Measurements from ENCODE around the gene RAB18. TPM values are rescaled to one million over a fixed set of nuclear protein-coding genes. Genes with fewer than 3 reads are reported as not detected.

The RAB18 gene
- total RNA-seq, 1 experiment from 2014 or later, result 154 TPM

- ChIA-PET CTCF (no interaction called here), POLR2A (no interaction called here)
- no peaks in the 10 kb centered on the region for H3K9me3 ChIP-seq
- intact Hi-C loops (cut with micrococcal nuclease; ENCODE audit: unreplicated experiment), result no loop called here
- no peak overlapping the region for H3K4me3 Mint-ChIP-seq (ENCODE audit: unreplicated experiment)
- H3K27me3 Mint-ChIP-seq (ENCODE audit: insufficient read depth, unreplicated experiment), result no peaks in the 10 kb centered on the region
- TF ChIP-seq CTCF (IDR thresholded peaks at IDR 0.05; ENCODE audit: insufficient read depth in 1 of 2, low read depth in 1 of 2, low read length in 1 of 2, severe bottlenecking in 1 of 2, unreplicated experiment in 1 of 2), result no peak
- H3K27me3 ChIP-seq (replicated peaks; ENCODE audit: control insufficient read depth, insufficient read depth, low read length), result no peaks in the 10 kb centered on the region
- H3K4me1 Mint-ChIP-seq (ENCODE audit: low read depth, unreplicated experiment), result peaks cover 19% of the 10 kb centered on the region
- DNase-seq, result no peak
- H3K36me3 Mint-ChIP-seq (ENCODE audit: insufficient read depth, unreplicated experiment), result peaks cover 31% of the 10 kb centered on the region
- H3K36me3 ChIP-seq (ENCODE audit: control insufficient read depth, insufficient read depth, low read length), result no peaks in the 10 kb centered on the region; the same call in 1 of the 2 replicates
- H3K4me1 ChIP-seq, result peaks cover 6% of the 10 kb centered on the region
- H3K27ac Mint-ChIP-seq (ENCODE audit: unreplicated experiment), result no peak overlapping the region
- no peak overlapping the region for H3K4me3 ChIP-seq (ENCODE audit: low read depth, low read length)
- H3K9me3 Mint-ChIP-seq (ENCODE audit: unreplicated experiment), result no peaks in the 10 kb centered on the region
- no TSS peak for BruUV-seq (replicated peaks)
Measured at GRCh38 chr10:27537787-27538186, 33.7 kb downstream of the RAB18 start.

- POLR2A ChIA-PET, result no interaction called here
- CTCF ChIA-PET, result no interaction called here
- peaks cover 3% of the 10 kb centered on the region; the same call in 1 of the 2 replicates for H3K36me3 ChIP-seq (ENCODE audit: control insufficient read depth, insufficient read depth, low read length)
Measured at GRCh38 chr10:27540672-27541071, 36.6 kb downstream of the RAB18 start.

More at GRCh38 chr10:27540672-27541071, 36.6 kb downstream of the RAB18 start:
- H3K27ac Mint-ChIP-seq (ENCODE audit: unreplicated experiment), result no peak overlapping the region
- no peak overlapping the region for H3K4me3 Mint-ChIP-seq (ENCODE audit: unreplicated experiment)
- BruUV-seq (replicated peaks), result no TSS peak
- intact Hi-C loops (cut with micrococcal nuclease; ENCODE audit: unreplicated experiment), result loop anchor here (2.0 to 5.0 kb wide), 2 partner anchors 36 to 93 kb away; partner anchors contain the start of gene RAB18
- no peaks in the 10 kb centered on the region for H3K27me3 ChIP-seq (replicated peaks; ENCODE audit: control insufficient read depth, insufficient read depth, low read length)
- TF ChIP-seq CTCF (IDR thresholded peaks at IDR 0.05; ENCODE audit: insufficient read depth in 1 of 2, low read depth in 1 of 2, low read length in 1 of 2, severe bottlenecking in 1 of 2, unreplicated experiment in 1 of 2), result no peak
- H3K9me3 ChIP-seq, result no peaks in the 10 kb centered on the region
- H3K27me3 Mint-ChIP-seq (ENCODE audit: insufficient read depth, unreplicated experiment), result no peaks in the 10 kb centered on the region
- DNase-seq, result no peak
- peaks cover 6% of the 10 kb centered on the region for H3K4me1 ChIP-seq
- H3K36me3 Mint-ChIP-seq (ENCODE audit: insufficient read depth, unreplicated experiment), result peaks cover 38% of the 10 kb centered on the region
- no peaks in the 10 kb centered on the region for H3K9me3 Mint-ChIP-seq (ENCODE audit: unreplicated experiment)
- H3K4me3 ChIP-seq (ENCODE audit: low read depth, low read length), result no peak overlapping the region
- H3K4me1 Mint-ChIP-seq (ENCODE audit: low read depth, unreplicated experiment), result peaks cover 21% of the 10 kb centered on the region
